ENCODE measurements around the gene SMG9.

Gene SMG9

GRCh38 chr19:43704002-43704705 lies 50.6 kb downstream of the SMG9 start:
- Histone ChIP-seq H3K4me2 (ENCODE audit: low read depth, low read length, poor library complexity, severe bottlenecking) (no peak overlapping the region), H3K27ac (ENCODE audit: low read depth, low read length) (no peak overlapping the region), H3K9me2 (replicated peaks; ENCODE audit: insufficient read depth, low read length) (no peaks in the 10 kb centered on the region), H3K27me3 (ENCODE audit: low read length) (no peaks in the 10 kb centered on the region), H3K9ac (ENCODE audit: low read length) (no peak overlapping the region), H3K9me3 (ENCODE audit: insufficient read depth, low read length) (peaks cover 6% of the 10 kb centered on the region), H4K20me1 (ENCODE audit: low read depth, low read length) (no peaks in the 10 kb centered on the region), H3K79me2 (ENCODE audit: insufficient read depth, low read length) (no peaks in the 10 kb centered on the region), H3K4me3 (ENCODE audit: insufficient read depth, low read length, poor library complexity, severe bottlenecking) (no peak overlapping the region), H3F3A (ENCODE audit: insufficient read depth) (no peaks in the 10 kb centered on the region), H3K36me3 (ENCODE audit: low read length) (no peaks in the 10 kb centered on the region), H2AFZ (ENCODE audit: low read depth, low read length, severe bottlenecking) (no peak overlapping the region)
- TF ChIP-seq EZH2phosphoT487 (conservative IDR thresholded peaks at IDR 0.05; ENCODE audit: low read length) (no peak), CTCF (IDR thresholded peaks at IDR 0.05; ENCODE audit: insufficient read depth, low read length, poor library complexity, severe bottlenecking) (no peak)

- Histone ChIP-seq H3K4me3 (ENCODE audit: insufficient read depth, low read length, poor library complexity, severe bottlenecking) (no peak overlapping the region), H3K9me2 (replicated peaks; ENCODE audit: insufficient read depth, low read length) (no peaks in the 10 kb centered on the region), H4K20me1 (ENCODE audit: low read depth, low read length) (no peaks in the 10 kb centered on the region), H3K9me3 (ENCODE audit: insufficient read depth, low read length) (no peaks in the 10 kb centered on the region), H3K27ac (ENCODE audit: low read depth, low read length) (no peak overlapping the region), H3K27me3 (ENCODE audit: low read length) (no peaks in the 10 kb centered on the region), H3K36me3 (ENCODE audit: low read length) (no peaks in the 10 kb centered on the region), H2AFZ (ENCODE audit: low read depth, low read length, severe bottlenecking) (no peak overlapping the region), H3K79me2 (ENCODE audit: insufficient read depth, low read length) (no peaks in the 10 kb centered on the region), H3K4me2 (ENCODE audit: low read depth, low read length, poor library complexity, severe bottlenecking) (no peak overlapping the region), H3F3A (ENCODE audit: insufficient read depth) (no peaks in the 10 kb centered on the region), H3K9ac (ENCODE audit: low read length) (no peak overlapping the region)
- no peak for TF ChIP-seq EZH2phosphoT487 (conservative IDR thresholded peaks at IDR 0.05; ENCODE audit: low read length)
- no peak for TF ChIP-seq CTCF (IDR thresholded peaks at IDR 0.05; ENCODE audit: insufficient read depth, low read length, poor library complexity, severe bottlenecking)
These were observed 54.3 kb downstream of the SMG9 start for GRCh38 chr19:43700395-43701000.

- no peak overlapping the region for H3K9ac ChIP-seq (ENCODE audit: low read length)
- no peak overlapping the region for H2AFZ ChIP-seq (ENCODE audit: low read depth, low read length, severe bottlenecking)
- H3K4me2 ChIP-seq (ENCODE audit: low read depth, low read length, poor library complexity, severe bottlenecking): no peak overlapping the region
- H3K79me2 ChIP-seq (ENCODE audit: insufficient read depth, low read length): no peaks in the 10 kb centered on the region
- no peak overlapping the region for H3K4me3 ChIP-seq (ENCODE audit: insufficient read depth, low read length, poor library complexity, severe bottlenecking)
- no peaks in the 10 kb centered on the region for H3K36me3 ChIP-seq (ENCODE audit: low read length)
- H4K20me1 ChIP-seq (ENCODE audit: low read depth, low read length): no peaks in the 10 kb centered on the region
- H3K9me2 ChIP-seq (replicated peaks; ENCODE audit: insufficient read depth, low read length): no peaks in the 10 kb centered on the region
- no peaks in the 10 kb centered on the region for H3F3A ChIP-seq (ENCODE audit: insufficient read depth)
- TF ChIP-seq CTCF (IDR thresholded peaks at IDR 0.05; ENCODE audit: insufficient read depth, low read length, poor library complexity, severe bottlenecking): no peak
- no peak for TF ChIP-seq EZH2phosphoT487 (conservative IDR thresholded peaks at IDR 0.05; ENCODE audit: low read length)
- H3K27ac ChIP-seq (ENCODE audit: low read depth, low read length): no peak overlapping the region
- no peaks in the 10 kb centered on the region for H3K27me3 ChIP-seq (ENCODE audit: low read length)
- H3K9me3 ChIP-seq (ENCODE audit: insufficient read depth, low read length): no peaks in the 10 kb centered on the region
These were observed 55.0 kb downstream of the SMG9 start for GRCh38 chr19:43699506-43700394.
